Fibroblast of lung (primary cell): ENCODE measurements around the gene G0S2. TPM values are rescaled to one million over a fixed set of nuclear protein-coding genes. Genes with fewer than 3 reads are reported as not detected.

Source experiments
- DNase-seq, 2 donors: peaks; one replicate each; pipeline versions ENCODE4 v3.0.0 to v3.0.0-alpha.2; 2010; ENCODE audit warnings: low read depth in 2 of 2
- H2AFZ ChIP-seq: 2 replicates; pipeline ENCODE4 v1.5.1; 2012; ENCODE audit warnings: low read length, control low read depth, inconsistent platforms
- H3K27ac ChIP-seq: 2 replicates; pipeline ENCODE4 v1.5.1; 2011; ENCODE audit warnings: low read length, control low read depth; ENCODE audit not compliant: insufficient read depth
- H3K27me3 ChIP-seq: 2 replicates; pipeline ENCODE4 v1.5.1; 2011; ENCODE audit warnings: mild to moderate bottlenecking, low read length; ENCODE audit not compliant: control insufficient read depth, insufficient read depth
- H3K36me3 ChIP-seq: 2 replicates; pipeline ENCODE4 v1.5.1; 2011; ENCODE audit warnings: low read length; ENCODE audit not compliant: control insufficient read depth, insufficient read depth
- H3K4me1 ChIP-seq: 2 replicates; pipeline ENCODE4 v1.5.1; 2011; ENCODE audit warnings: low read length; ENCODE audit not compliant: control insufficient read depth, insufficient read depth; ENCODE audit errors: extremely low read depth
- H3K4me2 ChIP-seq: 2 replicates; pipeline ENCODE4 v1.5.1; 2011; ENCODE audit warnings: low read length, control low read depth; ENCODE audit not compliant: insufficient read depth; ENCODE audit errors: extremely low read depth
- H3K4me3 ChIP-seq, 4 experiments: fragments of 200-600 bp in 1 of 4; sonication (generic) in 1 of 4; replicated peaks in 1 of 4; 2 replicates each; pipeline ENCODE4 v1.5.1; 2011 to 2016; ENCODE audit warnings: low read length in 4 of 4, low read depth in 3 of 4, mild to moderate bottlenecking in 3 of 4, control low read depth in 2 of 4, inconsistent platforms in 1 of 4, mixed read lengths in 1 of 4; ENCODE audit not compliant: insufficient read depth in 1 of 4; ENCODE audit errors: control extremely low read depth in 1 of 4
- H3K79me2 ChIP-seq: 2 replicates; pipeline ENCODE4 v1.5.1; 2012; ENCODE audit warnings: mild to moderate bottlenecking, low read length, inconsistent platforms; ENCODE audit not compliant: control insufficient read depth, insufficient read depth
- H3K9ac ChIP-seq: 2 replicates; pipeline ENCODE4 v1.5.1; 2011; ENCODE audit warnings: mild to moderate bottlenecking, low read length, control low read depth; ENCODE audit not compliant: insufficient read depth
- H3K9me3 ChIP-seq: 2 replicates; pipeline ENCODE4 v1.5.1; 2012; ENCODE audit warnings: low read depth, low read length; ENCODE audit not compliant: control insufficient read depth, insufficient read depth
- H4K20me1 ChIP-seq: 2 replicates; pipeline ENCODE4 v1.5.1; 2011; ENCODE audit warnings: low read length; ENCODE audit not compliant: control insufficient read depth, insufficient read depth; ENCODE audit errors: extremely low read depth
- EZH2 ChIP-seq: IDR thresholded peaks from 2 replicates; pipeline ENCODE4 v1.5.1; 2012; ENCODE audit warnings: low read length, control low read depth, mild to moderate bottlenecking; ENCODE audit errors: missing control alignments
- polyA plus RNA-seq, 2 donors: library from polyadenylated mRNA; depleted of rRNA in 1 of 2; stranded (reverse) in 1 of 2; unstranded in 1 of 2; fragments of >200 nt; gene quantifications; 2 replicates each; pipeline ENCODE4 v1.2.1, GENCODE V29; 2011 to 2012; ENCODE audit warnings: missing spikeins in 1 of 2
- total RNA-seq: library from RNA; depleted of rRNA; stranded (reverse); fragments of >200 nt; gene quantifications from 2 replicates; pipeline ENCODE4 v1.2.1, GENCODE V29; 2014
- TF ChIP-seq, protein P1 (sequence below), 2 donors: IDR thresholded peaks in 1 of 2; conservative IDR thresholded peaks in 1 of 2; 1 replicate in 1 of 2; 2 replicates in 1 of 2; pipeline ENCODE4 v1.5.1; 2011 to 2012; ENCODE audit warnings: low read length in 2 of 2, control low read depth in 1 of 2, inconsistent platforms in 1 of 2, low read depth in 1 of 2, mild to moderate bottlenecking in 1 of 2

G0S2 gene
- total and polyA plus RNA-seq, 2 donors (not counting 1 experiment from before 2014, with no cell fraction given): 3.9 to 79.1 TPM

DNA sequence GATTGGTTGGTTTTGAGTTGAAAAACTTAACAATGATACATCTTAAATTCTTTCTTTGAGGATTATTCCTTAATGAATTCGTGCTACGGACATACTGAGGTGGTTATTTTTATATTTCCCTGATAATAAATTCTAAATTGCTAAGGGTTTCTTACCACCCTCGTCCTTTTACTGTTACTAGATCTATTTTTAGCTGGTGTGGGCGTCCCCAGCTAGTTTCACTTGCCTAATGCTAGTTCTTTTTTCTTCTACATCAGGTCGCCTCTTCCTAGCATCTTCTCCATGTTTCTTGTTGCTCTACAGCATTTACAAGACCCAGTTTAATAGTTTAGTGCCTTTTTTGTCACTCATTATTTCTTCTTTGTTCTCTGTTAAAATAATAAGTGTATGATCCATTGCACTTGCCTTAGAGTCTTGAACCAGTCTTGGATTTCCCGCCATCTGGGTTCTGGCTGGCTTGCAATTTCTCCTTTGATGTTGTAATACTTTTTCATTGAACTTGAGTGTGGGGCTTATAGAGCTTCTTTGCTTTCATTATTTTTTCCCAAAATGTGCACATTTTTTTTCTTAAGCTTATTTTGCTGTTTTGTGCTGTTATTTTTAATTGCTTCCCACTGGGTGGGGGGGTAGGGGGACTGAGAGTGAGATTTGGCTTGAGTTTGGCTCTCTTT, 28.8 kb downstream of the G0S2 start:
- DNase-seq: peak in 1 of 2 donors; percentile 66
- Histone ChIP-seq H3K27ac (no peak overlapping the region), H3K79me2 (no peaks in the 10 kb centered on the region), H3K36me3 (no peaks in the 10 kb centered on the region), H3K9me3 (no peaks in the 10 kb centered on the region), H4K20me1 (no peaks in the 10 kb centered on the region), H3K27me3 (no peaks in the 10 kb centered on the region), H2AFZ (no peak overlapping the region), H3K4me3 (no peak overlapping the region), H3K4me1 (peaks cover 6% of the 10 kb centered on the region), H3K4me2 (no peak overlapping the region), H3K9ac (no peak overlapping the region)
- TF ChIP-seq EZH2: no peak
- TF ChIP-seq, protein P1, sequence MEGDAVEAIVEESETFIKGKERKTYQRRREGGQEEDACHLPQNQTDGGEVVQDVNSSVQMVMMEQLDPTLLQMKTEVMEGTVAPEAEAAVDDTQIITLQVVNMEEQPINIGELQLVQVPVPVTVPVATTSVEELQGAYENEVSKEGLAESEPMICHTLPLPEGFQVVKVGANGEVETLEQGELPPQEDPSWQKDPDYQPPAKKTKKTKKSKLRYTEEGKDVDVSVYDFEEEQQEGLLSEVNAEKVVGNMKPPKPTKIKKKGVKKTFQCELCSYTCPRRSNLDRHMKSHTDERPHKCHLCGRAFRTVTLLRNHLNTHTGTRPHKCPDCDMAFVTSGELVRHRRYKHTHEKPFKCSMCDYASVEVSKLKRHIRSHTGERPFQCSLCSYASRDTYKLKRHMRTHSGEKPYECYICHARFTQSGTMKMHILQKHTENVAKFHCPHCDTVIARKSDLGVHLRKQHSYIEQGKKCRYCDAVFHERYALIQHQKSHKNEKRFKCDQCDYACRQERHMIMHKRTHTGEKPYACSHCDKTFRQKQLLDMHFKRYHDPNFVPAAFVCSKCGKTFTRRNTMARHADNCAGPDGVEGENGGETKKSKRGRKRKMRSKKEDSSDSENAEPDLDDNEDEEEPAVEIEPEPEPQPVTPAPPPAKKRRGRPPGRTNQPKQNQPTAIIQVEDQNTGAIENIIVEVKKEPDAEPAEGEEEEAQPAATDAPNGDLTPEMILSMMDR (conservative IDR thresholded peaks at IDR 0.05 in 1 of 2, IDR thresholded peaks at IDR 0.05 in 1 of 2; ENCODE audit: low read depth in 1 of 2, low read length in 2 of 2): no peak

DNA sequence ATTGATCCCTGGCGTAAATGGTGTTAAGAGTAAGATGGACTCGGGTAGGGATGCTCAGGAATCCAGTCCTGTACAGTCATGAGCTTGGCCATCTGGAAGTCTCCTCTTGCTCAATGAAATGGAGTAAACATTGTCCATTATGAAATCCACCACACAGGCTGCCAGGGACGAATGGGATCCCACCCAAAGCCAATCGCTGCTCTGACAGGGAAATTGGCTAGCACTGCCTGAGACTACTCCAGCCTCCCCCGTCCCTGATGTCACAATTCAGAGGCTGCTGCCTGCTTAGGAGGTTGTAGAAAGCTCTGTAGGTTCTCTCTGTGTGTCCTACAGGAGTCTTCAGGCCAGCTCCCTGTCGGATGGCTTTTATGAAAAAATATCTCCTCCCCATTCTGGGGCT, 29.4 kb downstream of the G0S2 start, which contains the start of gene HSD11B1:
Gene HSD11B1 (plus strand): TSS at position 263 of the 400 bp plus-strand sequence. CDS start 97 bp downstream, at position 360.
- H2AFZ ChIP-seq: no peak within 1 kb of the TSS
- peak; percentile 17 to 99 for DNase-seq
- no peak within 1 kb of the TSS for H3K9ac ChIP-seq
- peaks cover 6% of the 10 kb centered on the region for H3K4me1 ChIP-seq
- H3K36me3 ChIP-seq: no peaks in the 10 kb centered on the region
- H3K27ac ChIP-seq: peak within 1 kb of the TSS; percentile 7
- TF ChIP-seq, protein P1 (conservative IDR thresholded peaks at IDR 0.05 in 1 of 2, IDR thresholded peaks at IDR 0.05 in 1 of 2; ENCODE audit: low read depth in 1 of 2, low read length in 2 of 2): no peak
- TF ChIP-seq EZH2: no peak
- no peaks in the 10 kb centered on the region for H3K9me3 ChIP-seq
- H4K20me1 ChIP-seq: no peaks in the 10 kb centered on the region
- H3K27me3 ChIP-seq: no peaks in the 10 kb centered on the region
- H3K4me3 ChIP-seq: peak within 1 kb of the TSS in 3 of 4 experiments; percentile 11 to 71 (median 26)
- no peaks in the 10 kb centered on the region for H3K79me2 ChIP-seq
- H3K4me2 ChIP-seq: peak within 1 kb of the TSS; percentile 57

DNA sequence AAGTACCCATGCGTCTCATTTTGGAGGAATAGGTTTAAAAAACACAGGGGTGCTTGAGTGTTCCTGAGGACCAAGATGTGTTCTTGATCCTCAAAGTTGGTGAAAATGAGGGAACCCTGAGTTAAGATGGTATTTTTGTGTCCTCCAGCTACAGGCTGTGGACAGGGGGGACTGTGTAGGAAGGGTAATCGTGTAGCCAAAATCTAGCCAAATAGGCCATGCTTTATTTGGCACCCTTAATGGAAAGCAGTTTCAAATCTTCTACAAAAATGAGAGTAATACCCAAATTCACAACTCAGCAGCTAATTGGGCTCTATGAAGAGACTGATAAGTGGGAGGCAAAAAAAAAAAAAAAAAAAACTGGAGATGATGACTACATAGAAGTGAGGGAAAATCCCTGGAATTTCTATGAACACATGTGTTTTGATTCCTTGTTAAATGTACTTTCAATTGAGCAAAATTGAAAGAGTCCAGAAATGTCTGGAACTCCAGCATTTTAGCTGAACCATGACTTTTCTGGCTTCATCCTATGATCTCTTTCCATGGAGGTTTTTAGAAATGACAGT, 29.9 kb downstream of the G0S2 start:
- Histone ChIP-seq H3K9me3 (no peaks in the 10 kb centered on the region), H3K79me2 (no peaks in the 10 kb centered on the region), H3K36me3 (no peaks in the 10 kb centered on the region), H3K27ac (peak overlapping the region; percentile 7), H3K4me2 (peak overlapping the region; percentile 57), H3K4me3 (peak overlapping the region in 3 of 4 experiments; percentile 11 to 71 (median 26)), H2AFZ (no peak overlapping the region), H3K4me1 (peaks cover 6% of the 10 kb centered on the region), H4K20me1 (no peaks in the 10 kb centered on the region), H3K27me3 (no peaks in the 10 kb centered on the region), H3K9ac (no peak overlapping the region)
- no peak for TF ChIP-seq EZH2
- TF ChIP-seq, protein P1 (conservative IDR thresholded peaks at IDR 0.05 in 1 of 2, IDR thresholded peaks at IDR 0.05 in 1 of 2; ENCODE audit: low read depth in 1 of 2, low read length in 2 of 2): no peak
- no peak for DNase-seq
